Duodenal mucosa (tissue), 2 donors: ENCODE data around the gene AFF3.

Source experiments
- H3K27ac ChIP-seq: one replicate; pipeline ENCODE4 v1.7.0; 2013; ENCODE audit warnings: low read depth, low read length
- H3K27me3 ChIP-seq, 2 donors: one replicate each; pipeline ENCODE4 v1.7.0; 2013; ENCODE audit warnings: low read length in 2 of 2, control low read depth in 1 of 2; ENCODE audit not compliant: insufficient read depth in 2 of 2, control insufficient read depth in 1 of 2
- H3K36me3 ChIP-seq, 2 donors: one replicate each; pipeline ENCODE4 v1.7.0; 2013; ENCODE audit warnings: low read length in 2 of 2, control low read depth in 1 of 2; ENCODE audit not compliant: insufficient read depth in 2 of 2, control insufficient read depth in 1 of 2
- H3K4me1 ChIP-seq, 2 donors: one replicate each; pipeline ENCODE4 v1.7.0; 2013; ENCODE audit warnings: low read length in 2 of 2, control low read depth in 1 of 2; ENCODE audit not compliant: insufficient read depth in 2 of 2, control insufficient read depth in 1 of 2
- H3K4me3 ChIP-seq, 2 donors: one replicate each; pipeline ENCODE4 v1.7.0; 2013; ENCODE audit warnings: low read length in 2 of 2, low read depth in 1 of 2
- H3K9ac ChIP-seq, 2 donors: one replicate each; pipeline ENCODE4 v1.7.0; 2013; ENCODE audit warnings: low read length in 2 of 2, low read depth in 1 of 2
- H3K9me3 ChIP-seq, 2 donors: one replicate each; pipeline ENCODE4 v1.7.0; 2013; ENCODE audit warnings: low read length in 2 of 2, control low read depth in 1 of 2; ENCODE audit not compliant: control insufficient read depth in 1 of 2

AFF3 gene

DNA sequence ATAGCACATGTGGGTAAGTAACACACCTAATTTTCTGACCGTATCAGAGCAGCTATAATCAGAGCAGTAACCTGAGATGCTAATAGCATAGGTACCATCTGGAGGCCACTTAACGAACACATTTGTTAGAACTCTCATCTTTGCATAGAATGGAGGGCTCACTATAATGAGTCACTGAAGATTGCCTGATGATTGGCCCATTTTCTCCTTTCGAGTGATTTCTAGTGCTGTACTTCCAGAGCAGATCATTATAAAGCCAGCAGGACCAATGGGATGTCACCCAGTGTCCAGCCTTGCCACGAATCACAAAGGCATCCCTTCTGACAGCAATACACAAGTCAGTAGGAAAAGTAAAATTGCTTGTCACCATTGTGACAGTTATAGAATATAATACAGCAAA is 570.9 kb downstream of the AFF3 start:
- H3K27ac ChIP-seq: no peak overlapping the region
- H3K9ac ChIP-seq: no peak overlapping the region
- H3K36me3 ChIP-seq: peaks cover 0 to 3% of the 10 kb centered on the region in 2 donors
- H3K4me1 ChIP-seq: no peaks in the 10 kb centered on the region
- no peak overlapping the region for H3K4me3 ChIP-seq
- H3K9me3 ChIP-seq: no peaks in the 10 kb centered on the region
- H3K27me3 ChIP-seq: no peaks in the 10 kb centered on the region

DNA sequence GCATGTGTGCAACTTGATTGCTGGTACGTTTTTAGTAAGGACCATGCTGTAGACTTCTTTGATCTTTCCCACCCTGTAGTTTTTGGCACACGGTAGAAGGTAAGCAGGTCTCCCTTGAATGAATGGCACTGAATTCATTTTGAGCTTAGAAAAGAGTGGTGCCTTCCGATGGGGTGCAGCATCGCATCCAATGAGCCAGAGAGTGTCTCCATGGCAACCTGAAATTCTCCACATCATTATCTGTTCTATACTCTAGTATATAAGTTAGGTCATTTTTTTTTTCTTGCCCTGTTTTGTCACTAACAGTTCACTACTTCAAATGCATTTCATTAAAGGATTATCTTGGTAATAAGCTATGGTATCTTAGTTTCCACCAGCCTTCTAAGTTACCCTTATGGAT is 571.4 kb downstream of the AFF3 start:
- Histone ChIP-seq H3K27ac (no peak overlapping the region), H3K4me3 (no peak overlapping the region), H3K27me3 (no peaks in the 10 kb centered on the region), H3K9ac (no peak overlapping the region), H3K9me3 (no peaks in the 10 kb centered on the region), H3K36me3 (peaks cover 0 to 3% of the 10 kb centered on the region in 2 donors), H3K4me1 (no peaks in the 10 kb centered on the region)

DNA sequence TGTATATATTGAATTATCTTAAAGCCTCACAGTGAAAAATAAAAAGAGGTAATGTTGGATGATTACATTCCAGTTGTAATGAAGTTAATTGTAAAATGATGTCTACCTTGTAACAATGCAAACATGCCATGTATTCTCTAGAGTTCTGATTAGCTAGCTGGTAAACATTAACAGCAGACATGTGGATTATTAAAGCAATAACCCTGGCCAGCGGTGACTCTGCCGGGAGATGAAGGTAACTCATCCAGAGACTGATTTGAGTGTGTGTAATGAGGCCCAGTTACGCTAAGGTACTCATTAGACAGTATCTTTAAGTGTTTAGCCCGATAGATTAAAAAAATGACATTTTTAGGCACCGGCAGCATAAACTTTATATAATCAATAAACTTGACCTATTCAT is 573.0 kb downstream of the AFF3 start:
- peaks cover 0 to 3% of the 10 kb centered on the region in 2 donors for H3K36me3 ChIP-seq
- no peak overlapping the region for H3K9ac ChIP-seq

DNA sequence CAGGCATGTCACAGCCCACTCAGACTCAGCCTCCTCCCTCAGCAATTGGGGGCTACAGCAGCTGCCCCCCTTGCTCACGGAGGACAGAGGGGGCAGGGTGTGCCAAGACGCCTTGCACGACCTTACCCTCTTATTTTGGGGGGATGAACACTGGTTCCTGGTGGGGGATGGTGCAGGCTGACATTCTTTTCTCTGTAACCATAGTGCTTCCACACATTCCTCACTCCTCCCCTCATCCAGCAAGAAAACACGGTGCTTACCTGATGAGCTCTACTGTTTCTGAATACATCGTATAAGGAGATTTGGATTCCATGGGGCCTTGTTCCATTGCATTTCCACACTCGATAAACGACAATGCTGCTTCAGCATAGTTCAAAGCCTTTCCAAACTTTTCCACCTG is 577.2 kb downstream of the AFF3 start:
- Histone ChIP-seq H3K9ac (no peak overlapping the region), H3K27ac (no peak overlapping the region), H3K36me3 (no peaks in the 10 kb centered on the region), H3K27me3 (peaks cover 0 to 6% of the 10 kb centered on the region in 2 donors), H3K9me3 (no peaks in the 10 kb centered on the region), H3K4me1 (no peaks in the 10 kb centered on the region), H3K4me3 (no peak overlapping the region)

More for the DNA sequence above, 573.0 kb downstream of the AFF3 start:
- H3K4me3 ChIP-seq: no peak overlapping the region
- no peaks in the 10 kb centered on the region for H3K4me1 ChIP-seq
- H3K27me3 ChIP-seq: no peaks in the 10 kb centered on the region
- no peak overlapping the region for H3K27ac ChIP-seq
- H3K9me3 ChIP-seq: no peaks in the 10 kb centered on the region

DNA sequence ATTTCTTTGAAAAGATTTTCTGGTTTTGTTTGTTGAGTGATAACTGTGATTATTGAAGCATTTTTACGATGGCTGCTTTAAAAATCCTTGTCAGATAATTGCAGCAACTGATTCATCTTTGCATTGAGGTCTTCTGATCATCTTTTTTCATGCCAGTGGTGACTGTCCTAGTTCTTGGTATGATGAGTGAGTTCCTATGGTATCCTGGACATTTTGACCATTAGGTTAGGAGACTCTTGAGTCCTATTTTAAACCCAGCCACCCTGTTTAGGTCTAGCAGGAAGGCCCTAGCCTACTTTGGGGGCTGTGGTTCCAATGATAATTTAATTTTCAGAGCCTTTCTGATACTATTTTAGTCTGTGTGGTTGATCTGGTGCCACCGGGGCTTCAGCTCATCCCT is 579.9 kb downstream of the AFF3 start:
- Histone ChIP-seq H3K9ac (no peak overlapping the region), H3K9me3 (no peaks in the 10 kb centered on the region), H3K4me3 (no peak overlapping the region), H3K27ac (no peak overlapping the region), H3K36me3 (no peaks in the 10 kb centered on the region), H3K4me1 (no peaks in the 10 kb centered on the region), H3K27me3 (peaks cover 0 to 6% of the 10 kb centered on the region in 2 donors)

DNA sequence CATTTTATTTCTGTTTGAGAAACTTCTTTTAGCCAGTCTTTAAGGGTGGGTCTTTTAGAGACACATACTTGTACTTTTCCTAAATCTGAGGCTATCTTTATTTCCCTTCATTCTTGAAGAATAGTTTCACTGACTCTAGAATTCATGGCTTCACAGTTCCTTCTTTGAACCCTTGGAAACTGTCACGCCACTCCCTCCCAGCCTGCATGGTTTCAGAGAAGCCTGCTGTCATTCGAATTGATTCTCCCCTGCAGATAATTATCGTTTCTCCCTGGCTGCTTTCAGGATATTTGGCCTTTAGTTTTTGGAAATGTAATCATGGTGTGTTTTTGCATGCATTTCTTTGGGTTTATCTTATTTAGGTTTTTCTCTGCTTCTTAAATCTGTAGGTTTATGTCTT is 580.6 kb downstream of the AFF3 start:
- Histone ChIP-seq H3K36me3 (no peaks in the 10 kb centered on the region), H3K4me1 (no peaks in the 10 kb centered on the region)

DNA sequence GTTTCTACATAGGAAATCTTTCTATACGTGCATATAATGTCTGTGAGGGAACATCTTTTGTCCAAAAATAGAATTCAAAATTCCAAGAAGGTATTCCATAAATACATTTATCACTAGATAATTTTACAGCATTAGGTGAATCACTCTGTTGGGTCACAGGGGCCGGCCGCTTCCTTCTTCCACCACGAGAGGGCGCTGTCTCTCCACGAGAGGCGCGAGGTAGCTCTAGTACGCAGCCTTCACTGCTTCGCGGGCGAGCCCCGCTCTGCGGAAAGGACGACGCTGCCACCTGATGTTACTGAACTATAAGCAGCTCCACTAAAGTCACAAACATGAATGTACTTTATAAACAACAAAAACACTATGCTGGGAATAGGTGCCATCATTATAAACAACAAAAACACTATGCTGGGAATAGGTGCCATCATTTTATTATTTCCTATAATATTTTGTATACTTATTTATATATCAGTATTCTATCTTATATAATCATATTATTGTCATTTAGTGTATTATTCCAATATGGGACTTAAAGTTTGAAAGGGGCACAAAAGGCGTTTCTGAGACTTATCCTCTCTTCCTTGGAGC is 583.2 kb downstream of the AFF3 start:
- Histone ChIP-seq H3K36me3 (no peaks in the 10 kb centered on the region), H3K4me3 (no peak overlapping the region), H3K4me1 (no peaks in the 10 kb centered on the region), H3K27me3 (peaks cover 2 to 6% of the 10 kb centered on the region in 2 donors), H3K27ac (no peak overlapping the region), H3K9ac (no peak overlapping the region), H3K9me3 (no peaks in the 10 kb centered on the region)

More for the DNA sequence above, 580.6 kb downstream of the AFF3 start:
- no peak overlapping the region for H3K9ac ChIP-seq
- no peak overlapping the region for H3K27ac ChIP-seq
- no peak overlapping the region for H3K4me3 ChIP-seq
- no peaks in the 10 kb centered on the region for H3K9me3 ChIP-seq
- peaks cover 0 to 6% of the 10 kb centered on the region in 2 donors for H3K27me3 ChIP-seq

DNA sequence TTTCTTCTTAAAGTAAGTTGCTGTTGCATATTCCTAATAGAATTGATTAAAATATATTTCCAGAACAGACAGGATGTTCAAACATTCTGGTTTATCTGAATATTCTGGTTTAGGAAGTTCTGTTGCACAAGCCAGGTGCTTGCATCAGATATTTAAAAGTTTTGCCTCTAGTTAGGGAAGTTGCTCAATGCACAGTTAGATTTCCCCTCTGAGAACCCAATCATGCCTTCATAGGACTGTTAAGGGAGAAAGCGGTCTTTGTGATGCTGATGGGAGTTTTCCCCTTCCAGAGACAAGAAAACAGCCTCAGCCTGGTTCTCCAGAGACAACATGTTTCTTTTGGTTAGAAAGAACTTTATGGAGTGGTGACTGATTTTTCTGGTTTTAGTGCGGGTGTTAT is 587.0 kb downstream of the AFF3 start:
- H3K9me3 ChIP-seq: no peaks in the 10 kb centered on the region
- peaks cover 0 to 2% of the 10 kb centered on the region in 2 donors for H3K27me3 ChIP-seq
- H3K27ac ChIP-seq: no peak overlapping the region
- no peaks in the 10 kb centered on the region for H3K4me1 ChIP-seq
- H3K36me3 ChIP-seq: peaks cover 0 to 3% of the 10 kb centered on the region in 2 donors
- no peak overlapping the region for H3K4me3 ChIP-seq
- H3K9ac ChIP-seq: no peak overlapping the region

DNA sequence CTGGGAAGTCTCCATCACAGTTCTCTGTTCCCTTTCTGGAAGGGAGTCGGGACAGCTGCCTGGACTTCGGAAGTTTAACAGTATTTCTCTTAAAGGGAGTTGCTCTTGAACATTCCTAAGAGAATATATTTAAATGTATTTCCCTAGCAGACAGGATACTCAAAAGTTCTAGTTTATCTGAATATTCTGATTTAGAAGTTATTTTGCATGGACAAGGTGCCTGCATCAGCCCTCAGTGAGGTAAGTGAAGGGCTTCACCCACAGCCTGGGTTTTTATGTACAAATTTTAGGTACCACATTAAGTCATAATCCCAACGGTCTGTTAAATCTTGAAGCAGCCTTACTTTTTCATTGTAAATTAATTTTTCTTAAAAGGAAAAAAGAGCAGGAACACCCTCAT is 587.5 kb downstream of the AFF3 start:
- Histone ChIP-seq H3K4me3 (no peak overlapping the region), H3K27me3 (peaks cover 0 to 2% of the 10 kb centered on the region in 2 donors), H3K27ac (no peak overlapping the region), H3K4me1 (no peaks in the 10 kb centered on the region), H3K36me3 (peaks cover 0 to 3% of the 10 kb centered on the region in 2 donors), H3K9ac (no peak overlapping the region), H3K9me3 (no peaks in the 10 kb centered on the region)

DNA sequence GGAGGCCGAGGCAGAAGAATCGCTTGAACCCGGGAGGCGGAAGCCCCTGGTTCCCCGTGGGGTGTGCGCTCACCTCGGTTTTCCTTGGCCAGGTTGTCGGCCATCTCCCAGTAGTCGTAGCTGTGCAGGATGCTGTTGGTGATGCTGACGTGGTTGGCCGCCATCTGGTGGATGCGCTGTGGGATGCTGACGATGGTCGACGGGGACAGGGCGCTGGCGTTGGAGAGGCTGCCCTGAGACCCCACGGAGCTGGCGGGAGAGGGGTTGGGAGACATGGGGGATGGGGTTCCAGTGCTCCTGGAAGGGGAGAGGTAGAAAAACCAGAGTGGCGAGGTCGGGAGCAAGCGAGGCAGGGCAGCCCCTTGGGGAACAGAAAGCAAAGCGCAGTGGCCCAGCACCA is 588.2 kb downstream of the AFF3 start:
- H3K9me3 ChIP-seq: no peaks in the 10 kb centered on the region

More for the DNA sequence above, 588.2 kb downstream of the AFF3 start:
- Histone ChIP-seq H3K4me3 (no peak overlapping the region), H3K36me3 (peaks cover 0 to 3% of the 10 kb centered on the region in 2 donors), H3K27me3 (peaks cover 0 to 2% of the 10 kb centered on the region in 2 donors), H3K4me1 (no peaks in the 10 kb centered on the region), H3K27ac (no peak overlapping the region), H3K9ac (no peak overlapping the region)
